ENCODE measurements around the gene FBXL7. TPM values are rescaled to one million over a fixed set of nuclear protein-coding genes. Genes with fewer than 3 reads are reported as not detected.

Gene FBXL7
- total and polyA plus RNA-seq, 2 donors (not counting 3 experiments of a cell fraction or from before 2014, with no cell fraction given) = 23.5 to 32.2 TPM

DNA sequence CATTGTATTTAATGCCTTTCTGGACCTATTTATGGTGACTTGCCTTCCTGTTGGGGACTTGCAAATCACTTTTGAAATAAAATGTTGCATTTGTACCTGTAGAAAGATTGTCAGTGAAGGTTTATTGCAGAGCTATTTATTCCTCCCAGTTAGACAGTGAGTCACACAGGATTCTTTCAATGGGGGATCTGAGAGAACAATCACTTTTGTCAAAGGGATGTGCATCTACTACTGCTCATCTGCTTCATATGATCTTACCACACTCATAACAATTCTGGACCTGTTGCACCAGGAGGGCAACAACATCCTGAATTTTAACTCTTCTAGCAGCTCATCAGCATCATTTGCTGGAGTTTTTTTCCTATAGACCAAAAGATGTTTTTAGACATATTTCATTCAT is 66.8 kb downstream of the FBXL7 start:
- Histone ChIP-seq H3K9ac (replicated peaks; ENCODE audit: extremely low read depth, insufficient read depth, low read length) (no peak overlapping the region), H3K4me3 (replicated peaks in 1 of 3; ENCODE audit: insufficient read depth in 1 of 3, low read depth in 1 of 3, low read length in 3 of 3) (no peak overlapping the region), H4K20me1 (replicated peaks; ENCODE audit: control insufficient read depth, extremely low read depth, insufficient read depth, low read length) (peaks cover 5% of the 10 kb centered on the region), H3K36me3 (ENCODE audit: control insufficient read depth in 2 of 2, extremely low read depth in 1 of 2, insufficient read depth in 2 of 2, low read length in 2 of 2) (no peaks in the 10 kb centered on the region), H3K9me3 (replicated peaks; ENCODE audit: control insufficient read depth, insufficient read depth, low read length) (no peaks in the 10 kb centered on the region), H3K79me2 (ENCODE audit: control insufficient read depth, insufficient read depth, low read length) (peaks cover 3% of the 10 kb centered on the region), H2AFZ (ENCODE audit: low read depth, low read length) (no peak overlapping the region), H3K27me3 (ENCODE audit: control insufficient read depth in 2 of 2, insufficient read depth in 2 of 2, low read length in 2 of 2) (no peaks in the 10 kb centered on the region), H3K27ac (ENCODE audit: insufficient read depth, low read depth, low read length) (no peak overlapping the region), H3K4me2 (ENCODE audit: insufficient read depth, low read length) (no peak overlapping the region), H3K9me1 (replicated peaks; ENCODE audit: control insufficient read depth, extremely low read depth, insufficient read depth, low read length) (no peaks in the 10 kb centered on the region), H3K4me1 (ENCODE audit: control insufficient read depth, extremely low read depth, insufficient read depth, low read length) (peaks cover 5% of the 10 kb centered on the region)
- DNase-seq (ENCODE audit: low read depth, low spot score) (no peak), FAIRE-seq (no peak)
- intact Hi-C loops (cut with micrococcal nuclease) = no loop called here
- dilution Hi-C loops (cut with MboI; ENCODE audit: extremely low pct_ligation_motif_present, low sequenced_read_pairs) = no loop called here
- TF ChIP-seq EZH2 (IDR thresholded peaks at IDR 0.05; ENCODE audit: borderline replicate concordance, low read depth, low read length, severe bottlenecking) = no peak
- TF ChIP-seq POLR2A (IDR thresholded peaks at IDR 0.05; ENCODE audit: low read depth, low read length) = no peak
- TF ChIP-seq GATA2 (IDR thresholded peaks at IDR 0.05; ENCODE audit: insufficient read depth, insufficient read length, low read depth, low read length) = no peak
- TF ChIP-seq, protein P1, sequence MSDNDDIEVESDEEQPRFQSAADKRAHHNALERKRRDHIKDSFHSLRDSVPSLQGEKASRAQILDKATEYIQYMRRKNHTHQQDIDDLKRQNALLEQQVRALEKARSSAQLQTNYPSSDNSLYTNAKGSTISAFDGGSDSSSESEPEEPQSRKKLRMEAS (IDR thresholded peaks at IDR 0.05; ENCODE audit: insufficient read depth, insufficient read length) = no peak
- TF ChIP-seq FOS (IDR thresholded peaks at IDR 0.05; ENCODE audit: borderline replicate concordance, insufficient read depth, low read length) = no peak
- TF ChIP-seq, protein P2, sequence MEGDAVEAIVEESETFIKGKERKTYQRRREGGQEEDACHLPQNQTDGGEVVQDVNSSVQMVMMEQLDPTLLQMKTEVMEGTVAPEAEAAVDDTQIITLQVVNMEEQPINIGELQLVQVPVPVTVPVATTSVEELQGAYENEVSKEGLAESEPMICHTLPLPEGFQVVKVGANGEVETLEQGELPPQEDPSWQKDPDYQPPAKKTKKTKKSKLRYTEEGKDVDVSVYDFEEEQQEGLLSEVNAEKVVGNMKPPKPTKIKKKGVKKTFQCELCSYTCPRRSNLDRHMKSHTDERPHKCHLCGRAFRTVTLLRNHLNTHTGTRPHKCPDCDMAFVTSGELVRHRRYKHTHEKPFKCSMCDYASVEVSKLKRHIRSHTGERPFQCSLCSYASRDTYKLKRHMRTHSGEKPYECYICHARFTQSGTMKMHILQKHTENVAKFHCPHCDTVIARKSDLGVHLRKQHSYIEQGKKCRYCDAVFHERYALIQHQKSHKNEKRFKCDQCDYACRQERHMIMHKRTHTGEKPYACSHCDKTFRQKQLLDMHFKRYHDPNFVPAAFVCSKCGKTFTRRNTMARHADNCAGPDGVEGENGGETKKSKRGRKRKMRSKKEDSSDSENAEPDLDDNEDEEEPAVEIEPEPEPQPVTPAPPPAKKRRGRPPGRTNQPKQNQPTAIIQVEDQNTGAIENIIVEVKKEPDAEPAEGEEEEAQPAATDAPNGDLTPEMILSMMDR (IDR thresholded peaks at IDR 0.05; ENCODE audit: extremely low read depth in 1 of 2, insufficient read depth in 1 of 2, low read depth in 1 of 2, low read length in 2 of 2) = no peak
- no peak for TF ChIP-seq POLR2AphosphoS5 (IDR thresholded peaks at IDR 0.05; ENCODE audit: insufficient read depth, low read depth, low read length)
- no peak for TF ChIP-seq MYC (IDR thresholded peaks at IDR 0.05; ENCODE audit: low read depth, low read length)
- ChIA-PET POLR2A (no interaction called here), CTCF (no interaction called here)
- BruUV-seq (replicated peaks) = no TSS peak

All from endothelial cell of umbilical vein (primary cell).